SU-DHL-6 (cell line): ENCODE data around the gene GNAS.

Experiments used
- EZH2phosphoT487 ChIP-seq: fragments of 200-600 bp; sonication (generic), shearing (Covaris generic); conservative IDR thresholded peaks from 2 replicates; pipeline ENCODE4 v1.6.1; 2018; ENCODE audit warnings: mild to moderate bottlenecking, antibody characterized with exemption, low read length, moderate library complexity, mixed read lengths
- TF ChIP-seq, protein P1 (sequence below): fragments of 200-600 bp; sonication (generic); IDR thresholded peaks from one replicate; pipeline ENCODE4 v1.5.1; 2017; ENCODE audit warnings: antibody characterized with exemption, mild to moderate bottlenecking, low read length, moderate library complexity; ENCODE audit not compliant: insufficient read depth, poor library complexity, severe bottlenecking

DNA sequence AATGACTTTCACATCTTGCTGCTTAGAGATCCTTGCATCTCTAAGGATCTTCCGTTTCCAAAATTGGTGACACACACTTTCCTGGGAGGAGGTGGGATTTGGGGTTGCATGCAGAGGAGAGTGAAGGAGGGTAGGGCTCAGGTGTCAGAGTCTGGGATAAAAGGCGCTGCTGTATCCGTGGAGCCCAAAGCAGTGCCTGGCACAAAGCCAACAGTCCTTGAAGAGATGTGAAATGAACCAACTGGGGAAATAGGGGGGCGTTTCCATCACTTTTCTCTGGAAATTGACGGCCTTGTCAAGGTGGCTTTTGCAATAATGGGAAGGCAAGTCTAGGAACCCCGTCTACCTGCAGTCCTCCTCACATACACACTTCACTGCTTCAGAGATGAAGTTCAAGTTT is 69.0 kb downstream of the GNAS start:
- TF ChIP-seq, protein P1, sequence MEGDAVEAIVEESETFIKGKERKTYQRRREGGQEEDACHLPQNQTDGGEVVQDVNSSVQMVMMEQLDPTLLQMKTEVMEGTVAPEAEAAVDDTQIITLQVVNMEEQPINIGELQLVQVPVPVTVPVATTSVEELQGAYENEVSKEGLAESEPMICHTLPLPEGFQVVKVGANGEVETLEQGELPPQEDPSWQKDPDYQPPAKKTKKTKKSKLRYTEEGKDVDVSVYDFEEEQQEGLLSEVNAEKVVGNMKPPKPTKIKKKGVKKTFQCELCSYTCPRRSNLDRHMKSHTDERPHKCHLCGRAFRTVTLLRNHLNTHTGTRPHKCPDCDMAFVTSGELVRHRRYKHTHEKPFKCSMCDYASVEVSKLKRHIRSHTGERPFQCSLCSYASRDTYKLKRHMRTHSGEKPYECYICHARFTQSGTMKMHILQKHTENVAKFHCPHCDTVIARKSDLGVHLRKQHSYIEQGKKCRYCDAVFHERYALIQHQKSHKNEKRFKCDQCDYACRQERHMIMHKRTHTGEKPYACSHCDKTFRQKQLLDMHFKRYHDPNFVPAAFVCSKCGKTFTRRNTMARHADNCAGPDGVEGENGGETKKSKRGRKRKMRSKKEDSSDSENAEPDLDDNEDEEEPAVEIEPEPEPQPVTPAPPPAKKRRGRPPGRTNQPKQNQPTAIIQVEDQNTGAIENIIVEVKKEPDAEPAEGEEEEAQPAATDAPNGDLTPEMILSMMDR, result no peak
- no peak for TF ChIP-seq EZH2phosphoT487
